Upper lobe of right lung (tissue), 1 donor: Measurements from ENCODE around the gene DECR2. TPM values are rescaled to one million over a fixed set of nuclear protein-coding genes. Genes with fewer than 3 reads are reported as not detected.
"Not testable (repeated sequence)": the region's sequence is repeated elsewhere in the genome, so short reads cannot be mapped to it uniquely, and the experiment has no call there.

Experiments
- ATAC-seq: fragments of 200-7000 bp; cut with Tn5 transposase; one replicate; pipeline ENCODE4 v1.9.1; 2020; ENCODE audit warnings: mild to moderate bottlenecking, moderate library complexity
- DNase-seq: peaks from one replicate; pipeline ENCODE4 v3.0.0-alpha.2; 2020
- H3K27ac ChIP-seq: fragments of 200-600 bp; one replicate; pipeline ENCODE4 v1.8.0; 2022
- H3K27me3 ChIP-seq: fragments of 200-600 bp; one replicate; pipeline ENCODE4 v1.8.0; 2022; ENCODE audit warnings: mild to moderate bottlenecking
- H3K36me3 ChIP-seq: fragments of 200-600 bp; one replicate; pipeline ENCODE4 v1.8.0; 2022
- H3K4me1 ChIP-seq: fragments of 200-600 bp; one replicate; pipeline ENCODE4 v1.8.0; 2022
- H3K4me3 ChIP-seq: fragments of 200-600 bp; one replicate; pipeline ENCODE4 v1.8.0; 2022; ENCODE audit warnings: mild to moderate bottlenecking
- H3K9me3 ChIP-seq: fragments of 200-600 bp; one replicate; pipeline ENCODE4 v1.8.0; 2022
- CTCF ChIP-seq: fragments of 200-600 bp; IDR thresholded peaks from one replicate; pipeline ENCODE4 v1.8.0; 2022; ENCODE audit warnings: antibody characterized with exemption
- intact Hi-C: fragments of 100-400 bp; cut with DNase I; formaldehyde crosslinking; loops from one replicate; pipeline ENCODE4 v1.11.0; 2022
- total RNA-seq: library from RNA; stranded (reverse); fragmentation: NEBNext Ultra II Directional; extraction: Animal tissue kit (Norgen Biotek cat#: 25700); gene quantifications from one replicate; pipeline ENCODE4 v1.2.1, GENCODE V29; 2021
- donor health status: DM: no; HTN: yes; CAD: no; lungs with severe emphysema.

DECR2 gene
- total RNA-seq, 1 donor from 2014 or later, result 14.2 TPM

- DNase-seq (no peak), ATAC-seq (no peak)
- Histone ChIP-seq H3K4me1 (peaks cover 10% of the 10 kb centered on the region), H3K4me3 (no peak overlapping the region), H3K27ac (no peak overlapping the region), H3K36me3 (no peaks in the 10 kb centered on the region), H3K9me3 (no peaks in the 10 kb centered on the region), H3K27me3 (no peaks in the 10 kb centered on the region)
- TF ChIP-seq CTCF, result no peak
- intact Hi-C loops, result no loop called here
Measured at GRCh38 chr16:386641-387156, 15.0 kb upstream of the DECR2 start.

GRCh38 chr16:387761-388666 is 13.7 kb upstream of the DECR2 start:
- intact Hi-C loops, H3K9me3 ChIP-seq, H3K27me3 ChIP-seq, ATAC-seq, H3K4me3 ChIP-seq, H3K36me3 ChIP-seq, H3K27ac ChIP-seq, DNase-seq, H3K4me1 ChIP-seq: not testable (repeated sequence)

GRCh38 chr16:389352-389751 is 12.3 kb upstream of the DECR2 start:
- DNase-seq (no peak), ATAC-seq (no peak)
- no peaks in the 10 kb centered on the region for H3K4me1 ChIP-seq
- H3K4me3 ChIP-seq, result no peak overlapping the region
- no peaks in the 10 kb centered on the region for H3K36me3 ChIP-seq
- no peak for TF ChIP-seq CTCF
- intact Hi-C loops, result no loop called here
- H3K27me3 ChIP-seq, result no peaks in the 10 kb centered on the region
- H3K9me3 ChIP-seq, result no peaks in the 10 kb centered on the region
- H3K27ac ChIP-seq, result no peak overlapping the region

GRCh38 chr16:391885-392335 is 9.8 kb upstream of the DECR2 start:
- DNase-seq, result peak; percentile 82
- peak; percentile 95 for ATAC-seq
- no peaks in the 10 kb centered on the region for H3K9me3 ChIP-seq
- H3K36me3 ChIP-seq, result no peaks in the 10 kb centered on the region
- no peaks in the 10 kb centered on the region for H3K27me3 ChIP-seq
- H3K4me3 ChIP-seq, result no peak overlapping the region
- intact Hi-C loops, result no loop called here
- TF ChIP-seq CTCF, result peak; percentile 73
- H3K4me1 ChIP-seq, result peaks cover 8% of the 10 kb centered on the region
- H3K27ac ChIP-seq, result no peak overlapping the region

- peaks cover 8% of the 10 kb centered on the region for H3K4me1 ChIP-seq
Measured at GRCh38 chr16:392450-393030, 9.1 kb upstream of the DECR2 start.

More at GRCh38 chr16:392450-393030, 9.1 kb upstream of the DECR2 start:
- TF ChIP-seq CTCF, result no peak
- H3K4me3 ChIP-seq, result no peak overlapping the region
- DNase-seq (no peak), ATAC-seq (no peak)
- no peak overlapping the region for H3K27ac ChIP-seq
- H3K9me3 ChIP-seq, result no peaks in the 10 kb centered on the region
- no peaks in the 10 kb centered on the region for H3K36me3 ChIP-seq
- H3K27me3 ChIP-seq, result no peaks in the 10 kb centered on the region
- intact Hi-C loops, result no loop called here
